Peyer's patch (tissue), 4 donors: Measurements from ENCODE around the gene IQSEC3.
"Not testable (repeated sequence)": the region's sequence is repeated elsewhere in the genome, so short reads cannot be mapped to it uniquely, and the experiment has no call there.

Source experiments
- POLR2A ChIP-seq, 2 donors: fragments of 450-650 bp; IDR thresholded peaks; one replicate each; pipeline ENCODE4 v1.5.1; 2017; ENCODE audit warnings: antibody characterized with exemption in 2 of 2, mild to moderate bottlenecking in 2 of 2, moderate library complexity in 2 of 2
- TF ChIP-seq, protein P1 (sequence below), 6 experiments: fragments of 450-650 bp in 4 of 6; fragments of 200-600 bp in 2 of 6; sonication (generic) in 1 of 6; IDR thresholded peaks; one replicate each; pipeline ENCODE4 v1.5.1; 2017 to 2019; ENCODE audit warnings: antibody characterized with exemption in 6 of 6, mild to moderate bottlenecking in 3 of 6, moderate library complexity in 1 of 6

DNA sequence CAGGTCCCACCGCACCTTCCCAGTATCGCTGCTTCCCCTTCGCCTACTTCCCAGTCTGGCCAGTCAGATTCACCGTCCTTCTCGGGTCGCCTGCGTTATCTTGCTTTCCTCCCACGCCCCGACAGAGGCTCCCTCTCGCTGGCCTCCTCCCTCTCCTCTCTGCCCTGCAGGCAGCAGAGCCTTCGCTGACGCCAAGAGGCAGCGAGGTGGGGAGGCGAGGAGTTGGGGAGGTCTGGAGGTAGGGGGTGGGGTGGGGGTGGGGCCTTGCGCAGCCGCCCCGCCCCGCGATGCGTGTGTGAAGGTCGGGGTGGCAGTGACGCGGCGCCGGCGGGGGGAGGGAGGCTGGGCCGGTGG lies at the start of gene IQSEC3:
- TF ChIP-seq, protein P1, sequence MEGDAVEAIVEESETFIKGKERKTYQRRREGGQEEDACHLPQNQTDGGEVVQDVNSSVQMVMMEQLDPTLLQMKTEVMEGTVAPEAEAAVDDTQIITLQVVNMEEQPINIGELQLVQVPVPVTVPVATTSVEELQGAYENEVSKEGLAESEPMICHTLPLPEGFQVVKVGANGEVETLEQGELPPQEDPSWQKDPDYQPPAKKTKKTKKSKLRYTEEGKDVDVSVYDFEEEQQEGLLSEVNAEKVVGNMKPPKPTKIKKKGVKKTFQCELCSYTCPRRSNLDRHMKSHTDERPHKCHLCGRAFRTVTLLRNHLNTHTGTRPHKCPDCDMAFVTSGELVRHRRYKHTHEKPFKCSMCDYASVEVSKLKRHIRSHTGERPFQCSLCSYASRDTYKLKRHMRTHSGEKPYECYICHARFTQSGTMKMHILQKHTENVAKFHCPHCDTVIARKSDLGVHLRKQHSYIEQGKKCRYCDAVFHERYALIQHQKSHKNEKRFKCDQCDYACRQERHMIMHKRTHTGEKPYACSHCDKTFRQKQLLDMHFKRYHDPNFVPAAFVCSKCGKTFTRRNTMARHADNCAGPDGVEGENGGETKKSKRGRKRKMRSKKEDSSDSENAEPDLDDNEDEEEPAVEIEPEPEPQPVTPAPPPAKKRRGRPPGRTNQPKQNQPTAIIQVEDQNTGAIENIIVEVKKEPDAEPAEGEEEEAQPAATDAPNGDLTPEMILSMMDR (IDR thresholded peaks at IDR 0.05), result not testable (repeated sequence)
- TF ChIP-seq POLR2A (IDR thresholded peaks at IDR 0.05), result not testable (repeated sequence)
